DND-41 (cell line): ENCODE measurements around the gene TSPAN18.

Experiments
- EZH2 ChIP-seq: IDR thresholded peaks from 3 replicates; pipeline ENCODE4 v1.6.1; 2012; ENCODE audit warnings: borderline replicate concordance, low read depth, mild to moderate bottlenecking, moderate library complexity, low read length, inconsistent platforms; ENCODE audit not compliant: severe bottlenecking
- TF ChIP-seq, protein P1 (sequence below): IDR thresholded peaks from 2 replicates; pipeline ENCODE4 v1.5.1; 2012; ENCODE audit warnings: borderline replicate concordance, low read length, moderate library complexity, mild to moderate bottlenecking; ENCODE audit not compliant: poor library complexity, severe bottlenecking; ENCODE audit errors: extremely low read depth

DNA sequence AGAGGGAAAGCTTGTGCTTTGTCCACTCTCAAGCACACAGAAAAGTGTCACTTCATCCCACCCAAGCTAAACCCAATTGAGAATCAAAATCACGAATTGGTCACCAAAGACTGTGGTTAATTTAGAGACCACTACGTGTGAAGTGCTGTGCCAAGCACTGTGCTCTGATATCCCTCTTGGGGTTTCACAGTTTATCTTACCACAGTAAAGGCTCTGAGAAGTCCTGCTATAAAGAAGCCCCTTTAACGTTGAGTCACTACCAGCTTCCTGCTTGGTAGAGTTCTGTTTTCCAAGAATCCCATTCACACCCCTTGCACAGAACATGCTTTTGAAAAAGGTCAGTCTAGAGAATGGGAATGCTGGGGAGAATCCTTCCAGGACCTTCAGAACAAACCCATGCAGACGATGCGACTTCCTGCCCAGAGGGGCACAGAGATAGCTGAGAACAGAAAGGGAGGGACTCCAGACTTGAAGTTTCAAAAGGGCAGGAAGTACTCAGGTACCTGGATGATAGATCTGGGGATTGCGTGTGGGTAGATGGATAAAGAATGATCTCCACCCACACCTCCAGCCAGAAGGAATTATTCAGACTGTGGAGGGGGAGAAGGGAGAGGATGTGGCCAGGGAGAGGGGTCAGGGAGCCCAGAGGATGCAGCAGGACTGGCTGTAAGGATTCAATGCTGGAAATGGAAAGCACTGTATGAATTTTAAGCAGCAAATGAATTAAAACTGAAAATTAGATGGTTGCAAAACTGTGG is 18.1 kb upstream of the TSPAN18 start:
- TF ChIP-seq, protein P1, sequence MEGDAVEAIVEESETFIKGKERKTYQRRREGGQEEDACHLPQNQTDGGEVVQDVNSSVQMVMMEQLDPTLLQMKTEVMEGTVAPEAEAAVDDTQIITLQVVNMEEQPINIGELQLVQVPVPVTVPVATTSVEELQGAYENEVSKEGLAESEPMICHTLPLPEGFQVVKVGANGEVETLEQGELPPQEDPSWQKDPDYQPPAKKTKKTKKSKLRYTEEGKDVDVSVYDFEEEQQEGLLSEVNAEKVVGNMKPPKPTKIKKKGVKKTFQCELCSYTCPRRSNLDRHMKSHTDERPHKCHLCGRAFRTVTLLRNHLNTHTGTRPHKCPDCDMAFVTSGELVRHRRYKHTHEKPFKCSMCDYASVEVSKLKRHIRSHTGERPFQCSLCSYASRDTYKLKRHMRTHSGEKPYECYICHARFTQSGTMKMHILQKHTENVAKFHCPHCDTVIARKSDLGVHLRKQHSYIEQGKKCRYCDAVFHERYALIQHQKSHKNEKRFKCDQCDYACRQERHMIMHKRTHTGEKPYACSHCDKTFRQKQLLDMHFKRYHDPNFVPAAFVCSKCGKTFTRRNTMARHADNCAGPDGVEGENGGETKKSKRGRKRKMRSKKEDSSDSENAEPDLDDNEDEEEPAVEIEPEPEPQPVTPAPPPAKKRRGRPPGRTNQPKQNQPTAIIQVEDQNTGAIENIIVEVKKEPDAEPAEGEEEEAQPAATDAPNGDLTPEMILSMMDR = no peak
- TF ChIP-seq EZH2 = no peak
